Activated naive CD4-positive, alpha-beta T cell treated with anti-CD3 and anti-CD28 coated beads, Interleukin-2, amount 10 ng/mL, durations not matched to agents 7 days and 5 days (primary cell): ENCODE measurements around the gene CMTM3.
"Not testable (repeated sequence)": the region's sequence is repeated elsewhere in the genome, so short reads cannot be mapped to it uniquely, and the experiment has no call there.

Experiments used
- CTCF ChIA-PET: fragments of 350-600 bp; sonication (Branson Sonifier 250); formaldehyde crosslinking; loops from one replicate; lab custom pipeline; 2021; ENCODE audit warnings: antibody characterized with exemption; lab: Charles Lee
- DNase-seq: peaks from one replicate; pipeline ENCODE4 v3.0.0-alpha.2; 2020
- H3K27ac Mint-ChIP-seq: one replicate; pipeline ENCODE4 v1.8.0; 2021; ENCODE audit warnings: mild to moderate bottlenecking, moderate library complexity, mixed read lengths
- H3K27me3 Mint-ChIP-seq: one replicate; pipeline ENCODE4 v1.8.0; 2021; ENCODE audit warnings: mild to moderate bottlenecking, mixed read lengths
- H3K36me3 Mint-ChIP-seq: one replicate; pipeline ENCODE4 v1.8.0; 2021; ENCODE audit warnings: mixed read lengths
- H3K4me1 Mint-ChIP-seq: one replicate; pipeline ENCODE4 v1.8.0; 2021; ENCODE audit warnings: mixed read lengths
- H3K4me3 Mint-ChIP-seq: one replicate; pipeline ENCODE4 v1.8.0; 2021; ENCODE audit warnings: mild to moderate bottlenecking, moderate library complexity, mixed read lengths
- H3K9me3 Mint-ChIP-seq: one replicate; pipeline ENCODE4 v1.8.0; 2021; ENCODE audit warnings: mixed read lengths

CMTM3 gene

DNA sequence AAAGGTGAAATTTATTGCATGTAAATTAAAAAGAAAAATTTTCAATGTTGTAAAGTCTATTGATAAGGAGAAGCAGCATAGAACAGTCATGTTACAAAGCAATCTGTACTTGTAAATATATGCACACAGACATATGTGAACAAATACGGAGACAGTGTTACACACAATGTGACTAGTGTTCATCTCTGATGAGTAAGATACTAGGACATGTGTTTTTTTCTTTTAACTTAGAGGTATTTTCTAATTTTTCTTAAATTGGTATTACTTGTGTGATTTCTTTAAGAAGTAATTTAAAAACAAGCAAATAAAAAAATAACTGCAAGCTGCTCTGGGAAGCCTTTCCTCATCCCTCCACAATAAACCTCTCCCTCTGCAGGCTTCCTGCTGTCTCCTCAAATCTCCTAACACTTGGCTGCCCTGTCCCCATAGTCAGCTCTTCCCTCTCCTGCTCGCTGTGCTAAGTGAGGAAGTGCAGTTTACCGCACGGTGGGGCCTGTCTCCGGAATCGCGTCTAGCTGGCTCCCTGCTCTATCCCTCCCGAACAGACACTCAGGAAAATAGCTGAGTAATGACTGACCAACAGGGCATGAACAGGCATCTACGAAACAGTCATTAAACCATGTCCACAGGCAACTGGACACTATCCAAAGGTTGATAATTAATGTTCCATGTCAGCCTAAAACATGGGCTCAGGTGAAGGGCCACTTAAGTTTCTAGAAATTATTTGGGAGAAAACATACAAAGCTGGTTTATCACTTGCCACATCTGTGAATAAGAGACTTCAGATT, 56.1 kb downstream of the CMTM3 start:
- CTCF ChIA-PET, result interaction anchor here (1.0 to 4.0 kb wide), 2 partner anchors 9 to 52 kb away, joined by 3 to 28 read pairs; no protein-coding TSS in a partner anchor
- Mint-ChIP-seq H3K27ac (no peak overlapping the region), H3K9me3 (no peaks in the 10 kb centered on the region), H3K4me3 (no peak overlapping the region), H3K27me3 (peaks cover 33% of the 10 kb centered on the region), H3K36me3 (no peaks in the 10 kb centered on the region), H3K4me1 (peaks cover 4% of the 10 kb centered on the region)
- no peak for DNase-seq

DNA sequence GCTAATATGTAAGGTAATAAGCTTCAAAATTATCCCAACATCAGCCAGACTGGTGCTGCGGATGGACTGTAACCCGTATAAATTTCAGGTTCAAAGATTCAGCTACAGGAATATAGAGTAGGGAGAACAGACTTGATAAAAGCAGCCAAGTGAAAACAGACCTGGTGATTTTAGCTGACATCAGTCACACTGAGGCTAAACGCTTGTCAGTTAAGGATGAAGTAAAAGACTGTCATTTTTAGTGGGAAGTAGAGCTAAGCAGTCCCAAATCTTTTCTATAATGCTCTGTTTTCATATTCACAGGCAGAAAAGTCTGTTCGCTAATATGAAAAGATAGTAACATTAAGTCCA, 56.7 kb downstream of the CMTM3 start:
- H3K9me3 Mint-ChIP-seq, result no peaks in the 10 kb centered on the region
- H3K36me3 Mint-ChIP-seq, result no peaks in the 10 kb centered on the region
- no peak overlapping the region for H3K4me3 Mint-ChIP-seq
- CTCF ChIA-PET, result interaction anchor here (1.0 to 4.0 kb wide), 2 partner anchors 9 to 53 kb away, joined by 3 to 28 read pairs; no protein-coding TSS in a partner anchor
- H3K4me1 Mint-ChIP-seq, result peaks cover 4% of the 10 kb centered on the region
- no peak overlapping the region for H3K27ac Mint-ChIP-seq
- H3K27me3 Mint-ChIP-seq, result peaks cover 35% of the 10 kb centered on the region
- no peak for DNase-seq

DNA sequence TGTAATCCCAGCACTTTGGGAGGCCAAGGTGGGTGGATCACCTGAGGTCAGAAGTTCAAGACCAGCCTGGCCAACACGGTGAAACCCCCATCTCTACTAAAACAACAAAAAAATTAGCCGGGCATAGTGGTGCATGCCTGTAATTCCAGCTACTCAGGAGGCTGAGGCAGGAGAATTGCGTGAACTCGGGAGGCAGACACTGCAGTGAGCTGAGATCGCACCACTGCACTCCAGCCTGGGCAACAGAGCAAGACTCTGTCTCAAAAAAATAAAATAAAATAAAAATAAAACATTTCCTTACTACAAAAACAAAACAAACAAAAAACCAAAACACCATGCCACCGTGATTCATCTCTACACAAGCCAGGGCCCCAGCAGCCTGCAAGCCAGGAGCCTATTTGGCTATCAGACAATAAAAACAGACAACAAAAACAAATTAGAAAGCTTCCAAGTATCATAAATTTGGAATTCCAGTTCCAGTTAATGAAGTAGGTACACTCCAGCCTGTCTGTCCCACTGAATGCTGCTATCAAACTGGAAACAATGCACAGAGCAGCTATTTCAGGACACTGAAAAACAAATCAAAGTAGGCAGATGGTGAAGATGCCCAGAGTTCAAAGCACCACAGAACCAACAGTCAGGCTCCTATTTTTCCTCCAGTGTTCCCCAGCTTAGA, 57.3 kb downstream of the CMTM3 start:
- peaks cover 35% of the 10 kb centered on the region for H3K27me3 Mint-ChIP-seq
- H3K9me3 Mint-ChIP-seq, DNase-seq, H3K4me1 Mint-ChIP-seq, H3K27ac Mint-ChIP-seq, H3K4me3 Mint-ChIP-seq, H3K36me3 Mint-ChIP-seq: not testable (repeated sequence)
- CTCF ChIA-PET, result interaction anchor here (1.1 to 4.0 kb wide), 3 partner anchors 10 to 255 kb away, joined by 3 to 28 read pairs (median 6); no protein-coding TSS in a partner anchor

DNA sequence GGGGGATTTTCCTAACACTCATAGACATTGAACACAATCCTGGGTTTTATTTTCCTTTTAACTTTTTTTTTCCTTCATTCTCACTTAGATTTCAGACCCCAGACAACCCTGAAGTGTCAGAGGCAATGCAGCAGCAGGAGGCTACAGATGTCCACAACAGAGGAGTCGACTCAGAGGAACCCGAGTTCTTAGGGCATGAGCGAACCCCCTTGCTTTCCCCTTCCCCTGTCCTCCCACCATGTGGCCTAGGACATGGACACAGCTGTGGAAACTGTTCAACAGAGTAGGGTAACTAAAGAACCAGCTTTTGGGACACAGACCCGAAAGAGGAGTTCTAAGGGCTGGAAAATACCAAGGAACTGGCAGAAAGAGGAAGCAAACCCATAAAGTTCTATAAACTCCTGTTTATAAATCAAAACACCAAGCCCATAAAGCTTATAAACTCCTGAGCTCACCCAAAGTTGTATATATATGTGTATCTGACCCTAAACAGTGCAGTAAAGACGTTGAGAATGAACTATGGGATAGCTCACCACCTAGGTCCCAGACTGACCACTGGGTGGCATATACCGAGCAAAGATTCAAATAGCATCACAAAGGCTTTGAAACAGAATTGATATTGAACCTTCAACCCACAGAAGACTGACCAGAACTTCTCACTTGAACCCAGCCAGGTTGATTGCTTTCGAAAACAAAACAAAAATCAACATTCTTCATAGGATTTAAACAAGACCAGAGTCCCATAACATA, 58.1 kb downstream of the CMTM3 start:
- CTCF ChIA-PET, result interaction anchor here (1.1 to 4.0 kb wide), 4 partner anchors 11 to 256 kb away, joined by 3 to 28 read pairs (median 6); no protein-coding TSS in a partner anchor
- Mint-ChIP-seq H3K4me3 (no peak overlapping the region), H3K4me1 (peaks cover 4% of the 10 kb centered on the region), H3K36me3 (no peaks in the 10 kb centered on the region), H3K9me3 (no peaks in the 10 kb centered on the region), H3K27me3 (peaks cover 31% of the 10 kb centered on the region), H3K27ac (no peak overlapping the region)
- DNase-seq, result no peak
